GM10266 (cell line): ENCODE data around the gene CTBP1.

Source experiments
- DNase-seq: peaks from one replicate; pipeline ENCODE4 v3.0.0; 2012; ENCODE audit errors: extremely low spot score
- CTCF ChIP-seq: IDR thresholded peaks from 2 replicates; pipeline ENCODE4 v1.5.1; 2012; ENCODE audit warnings: mild to moderate bottlenecking, low read depth; ENCODE audit not compliant: control insufficient read depth, insufficient read depth; ENCODE audit errors: missing control alignments

CTBP1 gene

DNA sequence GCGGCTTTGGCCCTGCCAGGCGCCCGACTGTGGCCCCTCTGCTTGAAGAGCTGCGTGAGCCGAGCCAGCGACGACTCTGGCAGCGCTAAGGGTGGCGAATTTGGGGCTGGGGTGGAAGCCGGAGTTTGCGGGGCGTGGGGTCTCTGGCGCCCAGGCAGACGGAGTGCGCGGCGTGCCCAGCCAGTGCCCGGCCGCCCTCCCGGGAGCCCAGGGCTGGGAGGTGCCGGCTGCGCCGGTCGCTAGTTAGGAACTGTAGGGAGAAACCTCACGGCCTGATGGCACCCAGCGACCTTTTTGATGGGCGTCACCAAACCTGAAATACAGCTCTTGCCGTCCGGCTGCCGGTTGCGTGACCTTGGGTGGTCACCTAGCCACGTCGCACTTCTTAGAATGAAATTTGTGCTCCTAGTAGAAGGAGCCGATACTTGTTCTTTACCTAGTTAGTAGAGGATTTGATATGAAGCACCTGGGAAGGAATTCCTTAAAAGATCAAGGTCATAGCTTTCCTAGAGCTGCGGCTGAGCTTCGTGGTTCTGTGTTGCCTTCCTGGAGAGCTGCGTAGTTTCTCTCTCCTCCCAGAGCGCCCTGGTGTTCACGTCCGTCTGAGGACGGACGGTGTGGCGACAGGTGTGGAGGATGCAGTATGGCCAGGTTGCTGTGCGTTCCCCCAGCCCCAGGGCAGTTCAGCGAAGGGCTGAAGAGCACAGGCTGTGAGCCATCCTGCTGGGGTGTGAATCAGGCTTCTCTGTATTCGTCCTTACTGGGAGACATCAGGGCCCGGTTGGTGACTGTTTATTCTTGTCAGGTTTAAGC lies 41.4 kb upstream of the CTBP1 start:
- DNase-seq: peak; percentile 57
- TF ChIP-seq CTCF: no peak

DNA sequence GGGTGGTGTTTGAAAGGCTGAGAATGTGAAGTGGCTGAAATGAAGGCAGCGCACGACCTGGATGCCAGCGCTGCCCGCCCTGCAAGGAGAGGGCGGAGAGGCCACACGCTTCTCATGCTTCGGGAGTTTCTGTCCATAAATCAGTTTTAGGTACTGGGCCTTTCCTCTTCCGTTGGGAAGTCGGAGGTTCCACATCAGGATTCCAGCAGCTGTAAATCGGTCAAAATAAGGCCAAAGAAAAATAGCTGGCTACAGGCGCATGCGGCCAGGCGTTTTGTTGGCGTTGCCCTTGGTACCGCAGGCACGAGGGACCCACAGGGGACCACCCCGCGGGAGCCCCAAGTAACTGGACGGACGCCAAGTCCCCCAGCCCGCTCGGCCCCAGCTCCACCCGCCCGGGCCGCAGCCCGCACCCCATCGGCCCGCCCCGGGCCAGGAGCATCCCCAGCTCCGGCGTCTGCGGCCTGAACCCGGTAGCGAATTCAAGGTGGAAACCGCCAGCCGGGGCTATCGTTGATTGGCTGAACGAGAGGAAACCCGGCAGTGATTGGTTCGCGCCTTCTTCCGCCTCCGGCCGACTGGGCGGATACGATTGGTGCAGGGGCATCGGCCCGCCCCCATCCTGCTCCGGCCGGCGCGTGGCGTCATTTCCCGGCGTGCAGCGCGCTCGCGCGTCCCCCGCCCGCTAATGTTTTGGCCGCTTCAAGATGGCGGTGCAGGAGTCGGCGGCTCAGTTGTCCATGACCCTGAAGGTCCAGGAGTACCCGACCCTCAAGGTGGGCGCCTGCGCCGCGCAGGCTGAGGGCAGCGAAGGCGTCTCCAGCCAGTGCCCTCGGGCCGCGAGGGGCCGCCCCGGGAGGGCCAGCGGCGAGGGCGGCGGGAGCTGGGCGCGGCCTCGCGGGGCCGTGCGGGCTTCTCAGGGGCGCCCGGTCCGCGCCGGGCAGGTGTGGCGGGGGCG lies 40.6 kb upstream of the CTBP1 start, which contains the start of gene MAEA:
MAEA (plus strand) TSS at position 685 of the 958 bp plus-strand sequence; CDS start at position 708, 23 bp downstream.
- TF ChIP-seq CTCF: no peak
- peak; percentile 100 for DNase-seq

- DNase-seq: no peak
- TF ChIP-seq CTCF: no peak
These were observed 39.9 kb upstream of the CTBP1 start for GRCh38 chr4:1288786-1289185.

GRCh38 chr4:1285790-1286553 lies 37.0 kb upstream of the CTBP1 start:
- peak; percentile 25 for TF ChIP-seq CTCF
- peak; percentile 18 for DNase-seq

DNA sequence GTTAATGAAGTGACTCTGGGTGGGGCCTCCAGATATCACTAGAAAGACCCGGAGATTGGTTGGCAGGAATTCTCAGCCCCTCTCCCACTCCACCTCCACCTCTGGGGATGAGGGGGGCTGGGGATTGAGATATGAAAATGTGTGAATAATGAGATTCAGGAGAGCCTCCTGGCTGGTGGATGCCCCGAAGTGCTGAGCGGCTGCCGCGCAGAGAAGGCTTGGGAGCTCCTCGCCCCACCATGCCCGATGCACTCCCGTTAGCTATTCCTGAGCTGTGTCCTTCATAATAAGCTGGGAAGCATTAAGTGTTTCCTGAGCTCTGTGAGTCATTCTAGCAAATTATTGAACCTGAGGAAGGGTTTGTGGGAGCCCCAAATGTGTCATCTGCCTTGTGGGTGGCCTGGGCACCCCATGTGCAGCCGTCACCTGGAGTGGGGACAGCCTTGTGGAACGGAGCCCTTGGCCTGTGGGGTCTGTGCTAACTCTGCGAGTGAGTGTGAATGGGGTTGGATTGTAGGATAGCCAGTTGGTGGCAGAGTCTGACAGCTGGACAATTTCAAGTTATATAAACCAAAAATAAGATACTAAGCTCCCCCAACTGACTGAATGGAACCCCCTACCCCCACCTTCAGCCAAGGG lies 36.3 kb upstream of the CTBP1 start:
- no peak for TF ChIP-seq CTCF
- DNase-seq: no peak

GRCh38 chr4:1283711-1284110 lies 34.8 kb upstream of the CTBP1 start:
- no peak for TF ChIP-seq CTCF
- DNase-seq: no peak
